Measurements from ENCODE around the gene SAE1.

SAE1 gene

DNA sequence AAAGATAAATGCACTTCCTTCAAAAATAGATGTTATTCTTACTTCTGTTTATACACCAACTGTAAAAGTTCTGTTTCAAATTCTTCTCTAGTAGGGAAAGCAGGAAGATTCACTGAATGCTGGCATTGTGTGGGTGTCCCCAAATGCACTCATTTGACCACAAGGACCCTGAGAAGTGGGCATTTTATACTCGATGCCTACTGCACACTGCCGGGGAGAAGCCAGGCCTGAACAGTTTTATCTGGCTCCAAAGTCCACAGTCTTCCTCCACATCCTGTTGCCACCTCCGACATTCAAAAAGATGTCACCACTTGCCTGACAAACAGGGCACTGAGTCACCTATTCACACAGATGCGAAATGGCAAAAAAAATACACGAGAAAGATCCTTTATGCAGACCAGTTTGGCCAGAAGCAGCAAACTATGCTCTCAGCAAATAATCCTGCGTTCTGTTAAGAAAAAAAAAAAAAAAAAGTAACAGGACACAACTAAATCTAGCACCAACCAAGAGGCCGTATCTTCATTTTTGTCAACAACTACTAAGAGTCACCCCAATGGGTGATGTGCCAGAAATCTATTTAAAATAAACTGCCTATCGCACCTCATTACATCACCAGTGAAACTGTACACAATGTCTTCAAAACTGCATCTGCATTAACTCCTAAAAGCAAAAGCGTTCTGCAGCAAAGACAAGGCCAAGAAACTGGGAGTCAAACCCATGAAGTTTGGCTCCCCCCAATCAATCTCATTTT lies 23.3 kb upstream of the SAE1 start:
- peak in 1 of 4 experiments; percentile 21 for DNase-seq

DNA sequence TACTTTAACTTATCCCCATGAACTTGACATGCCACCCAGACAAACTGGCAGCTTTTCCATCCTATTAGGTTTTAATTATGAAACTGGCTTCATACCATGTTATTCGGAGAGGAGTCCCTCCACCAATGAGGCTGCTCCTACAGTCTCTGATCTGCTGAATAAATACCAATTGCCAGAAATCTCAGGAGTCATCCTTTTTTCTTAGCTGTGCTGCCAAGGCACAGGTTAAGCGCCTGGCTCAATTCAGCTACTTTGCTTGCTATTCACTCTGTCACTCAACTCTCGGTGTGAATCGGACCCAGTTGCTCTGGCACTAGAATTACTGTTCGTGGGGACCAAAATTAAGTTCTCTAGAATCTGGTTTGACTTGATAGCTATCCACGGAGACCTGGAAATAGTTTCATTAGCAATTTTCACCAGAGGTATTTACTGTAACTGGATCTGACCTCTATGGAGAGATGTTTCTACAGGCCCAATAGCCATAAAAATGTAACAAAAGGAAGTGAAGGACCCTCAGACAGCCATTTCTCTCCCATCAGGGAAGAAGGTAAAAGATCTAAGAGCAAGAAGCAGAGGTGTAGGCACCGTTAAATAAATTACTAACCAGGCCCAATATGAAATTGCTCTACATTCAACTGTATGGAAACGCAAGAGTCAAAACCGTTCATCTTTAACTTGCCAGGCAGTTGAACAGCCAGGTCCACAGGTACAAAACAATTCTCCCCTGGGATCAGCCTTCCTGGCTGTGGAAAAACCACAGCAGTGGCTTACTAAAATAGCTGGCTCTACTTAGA lies 22.5 kb upstream of the SAE1 start:
- no peak for DNase-seq

DNA sequence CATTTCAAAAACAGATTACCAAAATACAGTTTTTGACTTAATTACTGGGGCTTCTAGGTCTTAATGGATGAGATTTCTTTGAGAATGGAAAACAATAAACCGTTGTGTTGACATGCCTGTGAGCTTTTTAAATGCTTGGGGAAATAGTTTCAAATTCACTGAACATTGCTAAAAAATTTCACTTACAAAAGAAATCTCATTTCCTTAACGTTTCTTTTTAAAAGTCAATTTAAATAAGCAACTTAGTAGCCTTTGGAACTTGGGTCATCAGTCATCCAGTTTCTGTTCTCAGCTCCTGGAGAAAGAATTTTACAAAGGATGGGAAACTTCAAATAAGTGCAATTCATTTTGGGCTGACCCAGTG lies 21.5 kb upstream of the SAE1 start:
- no peak for DNase-seq

DNA sequence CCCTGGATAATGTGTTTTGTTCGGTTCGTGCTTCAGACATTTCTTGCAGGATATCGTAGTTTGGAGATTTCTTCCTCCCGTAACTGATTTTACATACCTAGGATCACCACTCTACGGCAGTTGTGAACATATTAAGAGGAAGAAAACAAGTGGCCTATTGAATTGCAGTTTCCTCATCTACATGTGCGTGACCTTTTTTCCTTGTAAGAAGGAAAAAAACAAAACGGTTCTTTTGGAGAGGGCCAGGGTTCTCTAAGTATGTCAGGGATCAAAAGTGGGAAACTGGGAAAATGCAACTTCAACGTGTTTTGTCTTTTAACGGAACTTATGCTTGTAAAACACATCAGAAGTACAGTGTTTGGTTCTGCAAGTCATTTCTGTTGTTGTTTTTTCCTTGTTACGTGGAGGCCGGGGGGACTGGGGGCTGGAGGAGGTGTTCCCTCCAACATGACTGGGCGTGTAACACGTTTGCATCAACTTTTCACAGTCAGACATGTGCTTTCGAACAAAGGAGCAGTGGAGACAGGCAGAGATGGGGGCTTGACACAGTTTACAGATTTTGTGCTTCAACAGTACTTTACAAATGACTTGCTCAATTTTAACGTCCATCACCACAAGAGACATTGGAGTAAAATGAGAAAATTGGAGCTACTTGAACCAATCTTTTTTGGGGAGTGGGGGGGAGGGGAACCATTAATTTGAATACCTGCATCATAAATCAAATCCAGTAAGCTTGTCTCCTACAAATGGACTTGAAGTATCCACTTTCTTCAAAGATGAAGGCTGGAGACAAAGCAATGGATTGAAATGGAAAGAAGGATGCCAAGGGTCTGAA lies 20.9 kb upstream of the SAE1 start:
- no peak for DNase-seq

DNA sequence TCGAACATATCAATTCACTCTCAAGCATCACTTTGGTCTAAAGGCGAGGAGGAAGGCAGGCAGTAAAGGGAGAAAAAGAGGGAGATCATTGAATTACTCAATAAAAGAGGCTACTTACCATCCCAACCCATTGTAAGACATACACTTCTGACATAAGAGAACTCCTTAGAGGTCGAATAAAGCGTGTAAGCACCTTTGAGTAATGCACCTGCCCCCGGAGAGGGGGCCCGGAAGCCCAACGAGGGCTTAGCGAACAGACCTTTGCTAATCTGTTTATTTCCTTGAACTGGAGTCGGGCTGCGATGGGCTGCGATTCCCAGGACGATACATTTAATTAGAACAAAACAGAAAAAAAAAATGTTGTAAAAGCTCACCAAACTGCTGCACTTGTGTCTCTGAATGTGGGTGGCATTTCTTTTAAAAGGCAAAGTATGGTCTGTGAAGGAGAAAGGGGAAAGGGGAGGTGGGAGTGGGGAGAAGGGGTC lies 20.1 kb upstream of the SAE1 start:
- peak in 2 of 4 experiments; percentile 41 to 50 for DNase-seq

DNA sequence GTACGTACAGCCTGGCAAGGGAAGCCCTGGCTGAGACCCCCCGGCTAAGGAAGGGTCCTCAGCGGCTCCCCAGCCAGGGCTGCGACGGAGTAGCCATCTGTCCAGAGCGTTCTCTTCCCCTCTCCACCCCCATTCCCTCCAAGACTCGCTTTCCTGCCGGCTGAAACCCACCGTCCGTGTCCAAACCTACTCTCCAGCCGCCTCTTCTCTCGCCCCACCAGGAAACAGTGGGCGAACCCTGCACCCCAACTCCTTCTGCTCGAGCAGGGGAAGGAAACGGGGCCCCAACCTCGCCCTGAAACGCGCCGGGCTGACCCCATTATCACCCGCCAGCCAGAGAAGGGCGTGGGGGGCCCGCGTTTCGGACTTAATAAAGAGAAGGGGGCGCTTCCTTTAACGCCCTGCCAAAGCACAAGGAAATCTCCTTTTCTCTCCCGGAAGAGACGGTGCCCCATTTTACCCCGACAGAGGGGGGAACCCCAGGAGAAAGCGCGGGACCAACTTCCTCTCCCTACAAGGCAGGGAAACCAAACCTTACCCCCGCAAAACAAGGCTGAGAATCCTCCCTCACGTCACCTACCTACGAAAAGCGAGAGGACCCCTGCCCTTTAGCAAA lies 19.5 kb upstream of the SAE1 start:
- DNase-seq, result peak in 2 of 4 experiments; percentile 26 to 30

DNA sequence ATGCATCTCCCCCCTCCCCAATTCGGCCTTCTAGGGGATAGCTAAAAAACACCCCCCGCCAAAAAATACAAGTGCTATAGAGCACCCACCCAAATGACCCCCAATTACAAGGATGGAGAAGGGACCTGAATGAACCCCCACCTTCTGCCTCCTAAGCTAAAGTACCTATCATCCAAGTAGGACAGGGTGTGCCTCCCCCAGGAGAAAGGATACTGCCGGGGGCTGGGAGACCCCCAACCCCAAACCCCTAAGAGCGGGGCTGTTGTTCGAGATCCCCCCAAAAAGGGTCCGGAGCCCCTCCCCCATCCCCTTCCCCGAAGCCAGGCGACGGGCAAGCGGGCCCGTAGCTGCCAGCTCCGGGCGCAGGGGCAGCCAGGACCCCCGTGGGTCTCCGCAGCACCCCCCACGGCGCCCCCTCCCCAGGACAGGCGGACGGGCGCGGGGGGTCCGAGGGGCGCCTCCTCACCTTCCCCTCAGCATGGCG lies 18.9 kb upstream of the SAE1 start:
- no peak for DNase-seq

DNA sequence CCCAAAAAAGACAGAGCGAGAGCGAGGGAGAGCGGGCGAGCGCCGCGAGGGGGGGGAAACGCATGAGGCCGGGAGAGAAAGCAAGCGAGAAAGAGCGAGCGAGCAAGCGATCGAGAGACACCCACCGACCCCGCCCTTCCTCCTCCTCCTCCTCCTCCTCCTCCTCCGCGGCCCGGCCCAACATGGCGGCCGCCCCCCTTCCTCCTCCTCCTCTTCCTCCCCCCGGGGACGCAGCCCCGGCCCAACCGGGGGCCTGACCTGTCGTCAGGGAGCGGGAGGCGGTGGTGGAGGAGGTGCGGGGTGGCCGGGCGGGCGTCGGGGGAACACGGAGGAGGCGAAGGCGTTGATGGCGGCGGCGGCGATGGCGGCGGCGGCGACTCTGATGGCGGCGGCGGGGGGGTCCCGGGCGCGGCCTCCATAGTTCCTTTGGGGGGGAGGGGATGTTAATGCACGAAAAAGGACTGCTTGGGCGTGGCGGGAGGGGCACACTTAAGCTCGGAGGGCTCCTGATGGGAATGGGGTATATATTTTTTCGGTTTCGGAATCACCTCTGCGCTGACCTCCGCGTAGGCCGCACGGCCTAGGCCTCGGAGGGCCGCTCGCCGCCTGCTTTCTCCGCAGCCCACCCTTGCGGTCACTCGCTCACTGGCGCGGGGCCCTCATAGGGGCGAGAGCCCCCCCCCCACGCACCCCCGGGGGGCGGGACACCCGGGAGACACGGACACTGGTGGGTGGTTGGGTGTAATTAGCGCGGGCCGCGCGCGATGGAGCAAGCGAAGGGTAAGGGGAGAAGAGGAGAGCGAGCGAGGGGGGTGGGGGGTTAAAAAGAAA lies 18.3 kb upstream of the SAE1 start:
- DNase-seq, result peak; percentile 61 to 88 (median 80)

DNA sequence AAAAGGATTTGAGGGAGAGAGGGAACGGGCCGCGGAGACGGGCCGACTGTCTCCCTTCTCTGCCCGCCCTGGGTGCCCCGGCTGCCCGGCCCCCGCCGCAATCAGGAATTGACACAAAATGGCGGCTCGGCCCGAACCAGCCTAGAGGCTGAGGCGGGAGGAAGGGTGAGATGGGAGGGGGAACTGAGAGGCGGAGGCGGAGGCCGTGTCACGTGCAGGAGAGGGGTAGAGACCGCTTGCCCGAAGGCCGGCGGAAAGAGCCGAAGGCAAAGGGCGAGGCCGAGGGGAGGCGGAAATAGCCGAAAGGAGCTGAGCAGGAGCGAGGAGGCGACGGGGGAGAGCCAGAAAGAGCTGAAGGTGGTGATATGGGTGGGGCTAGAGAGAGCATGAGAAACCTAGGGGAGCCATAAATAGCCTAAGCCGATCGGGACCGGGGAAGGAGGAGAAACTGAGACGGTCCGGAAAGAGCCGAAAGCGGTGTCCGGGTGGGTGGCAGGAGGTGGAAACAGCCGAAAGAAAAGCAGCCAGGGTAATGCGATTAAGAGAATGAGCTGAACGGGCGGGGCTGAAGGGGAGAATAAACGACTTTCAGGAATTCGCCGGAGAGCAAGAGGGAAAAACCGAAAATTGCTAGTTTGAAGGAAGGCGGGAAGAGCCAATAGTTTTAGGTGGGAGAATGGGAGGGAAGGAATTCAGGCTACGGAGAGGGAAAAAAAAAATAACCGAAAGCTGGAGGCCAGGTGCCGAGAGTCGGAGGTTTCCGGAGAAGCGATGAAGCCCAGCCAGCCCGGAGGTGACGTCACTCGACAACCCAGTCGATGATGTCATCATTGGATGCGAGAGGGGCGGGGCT lies 17.4 kb upstream of the SAE1 start, which contains the start of gene ZC3H4:
ZC3H4 (minus strand) TSS at position 780 of the 853 bp plus-strand sequence. CDS start 1,192 bp downstream, outside the sequence.
- peak; percentile 89 to 98 (median 96) for DNase-seq

DNA sequence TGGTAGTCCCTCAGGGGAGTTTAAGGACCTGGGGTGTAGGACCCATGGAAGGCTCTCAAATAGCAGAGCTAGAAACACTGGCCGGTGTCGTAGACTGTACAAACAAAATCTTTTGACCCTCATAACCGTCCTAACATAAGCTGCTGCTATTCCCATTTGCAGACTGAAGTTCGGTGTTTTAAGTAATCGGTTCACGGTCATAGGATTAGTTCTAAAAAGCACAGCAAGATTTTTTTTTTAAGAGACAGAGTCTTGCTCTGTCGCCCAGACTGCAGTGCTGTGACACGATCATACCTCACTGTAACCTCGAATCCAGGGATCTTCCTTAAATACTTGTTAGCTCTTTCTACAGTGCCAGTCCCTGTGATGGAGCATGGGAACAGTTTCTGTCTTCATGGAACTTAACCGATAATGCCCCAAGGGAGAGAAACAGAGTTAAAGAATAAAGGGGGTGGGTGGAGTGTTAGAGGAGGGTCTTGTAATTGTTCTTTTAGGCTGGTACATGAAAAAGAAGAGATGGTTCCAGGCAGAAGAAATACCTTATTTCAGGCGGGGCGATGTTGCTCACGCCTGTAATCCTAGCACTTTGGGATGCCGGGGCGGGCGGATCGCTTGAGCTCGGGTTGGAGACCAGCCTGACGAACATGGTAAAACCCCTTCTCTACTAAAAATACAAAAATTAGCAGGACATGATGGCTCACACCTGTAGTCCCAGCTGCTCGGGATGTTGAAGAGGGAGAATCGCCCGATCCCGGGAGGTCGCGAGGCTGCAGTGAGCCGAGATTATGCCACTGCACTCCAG lies 16.6 kb upstream of the SAE1 start:
- DNase-seq, result no peak

DNA sequence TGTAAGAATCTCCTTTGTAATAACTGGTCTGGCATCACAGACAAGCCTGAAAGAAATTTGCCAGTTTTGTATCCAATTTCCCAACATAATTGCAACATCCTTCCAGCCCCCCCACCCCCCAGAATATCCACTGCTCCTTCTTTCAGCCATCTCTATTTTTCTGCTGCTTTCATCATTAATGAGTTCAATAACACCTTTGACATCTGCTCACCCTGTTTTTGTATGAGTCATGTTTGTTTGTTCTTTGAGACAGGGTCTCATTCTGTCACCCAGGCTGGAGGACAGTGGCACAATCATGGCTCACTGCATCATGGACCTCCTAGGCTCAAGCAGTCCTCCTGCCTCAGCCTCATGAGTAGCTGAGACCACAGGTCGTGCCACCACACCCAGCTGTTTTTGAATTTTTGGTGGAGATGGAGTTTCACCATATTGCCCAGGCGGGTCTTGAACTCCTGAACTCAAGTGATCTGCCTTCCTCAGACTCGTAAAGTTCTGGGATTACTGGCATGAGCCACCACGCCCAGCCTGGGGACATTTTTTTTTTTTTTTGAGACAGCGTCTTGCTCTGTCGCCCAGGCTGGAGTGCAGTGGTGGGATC lies 10.1 kb upstream of the SAE1 start:
- no peak for DNase-seq

DNA sequence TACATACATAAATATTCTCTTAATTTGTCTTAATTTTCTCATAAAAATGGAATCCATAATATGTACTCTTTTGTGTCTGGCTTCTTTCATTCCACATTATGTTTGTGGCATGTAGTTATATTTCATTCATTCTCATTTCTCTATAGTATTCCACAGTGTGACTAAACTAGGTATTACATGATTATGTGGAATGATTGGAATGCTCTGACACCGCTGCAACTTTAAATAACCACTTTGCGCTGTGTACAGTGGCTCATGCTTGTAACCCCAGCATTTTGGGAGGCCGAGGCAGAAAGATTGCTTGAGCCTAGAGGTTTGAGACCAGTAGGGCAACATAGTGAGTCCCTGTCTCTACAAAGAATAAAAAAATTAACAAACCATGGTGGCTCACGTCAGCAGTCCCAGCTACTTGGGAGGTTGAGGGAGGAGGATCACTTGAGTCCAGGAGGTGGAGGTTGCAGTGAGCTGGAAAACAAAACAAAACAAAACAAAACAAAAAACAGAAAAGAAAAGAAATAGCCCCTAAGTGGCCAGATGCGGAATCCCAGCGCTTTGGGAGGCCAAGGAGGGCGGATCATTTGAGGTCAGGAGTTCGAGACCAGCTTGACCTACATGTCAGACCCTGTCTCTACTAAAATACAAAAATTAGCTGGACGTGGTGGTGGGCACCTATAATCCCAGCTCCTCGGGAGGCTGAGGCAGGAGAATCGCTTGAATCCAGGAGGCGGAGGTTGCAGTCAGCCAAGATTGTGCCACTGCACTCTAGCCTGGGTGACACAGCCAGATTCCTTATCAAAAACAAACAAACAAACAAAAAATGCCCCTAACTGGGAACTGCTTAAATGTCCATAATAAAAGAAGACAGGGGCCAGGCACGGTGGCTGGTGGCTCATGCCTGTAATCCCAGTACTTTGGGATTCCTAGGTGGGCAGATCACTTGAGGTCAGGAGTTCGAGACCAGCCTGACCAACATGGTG lies 8.0 kb upstream of the SAE1 start:
- DNase-seq, result no peak

DNA sequence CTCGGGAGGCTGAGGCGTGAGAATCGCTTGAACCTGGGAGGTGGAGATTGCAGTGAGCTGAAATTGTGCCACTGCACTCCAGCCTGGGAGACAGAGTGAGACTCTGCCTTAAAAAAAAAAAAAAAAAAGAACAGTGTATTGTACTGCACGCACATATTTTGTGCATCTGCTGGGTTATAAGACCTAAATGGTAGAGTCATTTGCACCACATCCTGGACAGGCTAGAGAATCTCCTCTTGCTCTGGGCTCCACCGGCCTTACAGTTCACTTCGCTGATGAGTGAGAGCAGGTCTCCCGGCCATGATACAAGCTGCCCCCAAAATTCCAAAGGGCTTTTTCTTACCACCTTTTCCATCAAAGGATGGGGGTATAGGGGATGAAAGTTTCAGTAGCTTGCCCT lies 7.2 kb upstream of the SAE1 start:
- no peak for DNase-seq

DNA sequence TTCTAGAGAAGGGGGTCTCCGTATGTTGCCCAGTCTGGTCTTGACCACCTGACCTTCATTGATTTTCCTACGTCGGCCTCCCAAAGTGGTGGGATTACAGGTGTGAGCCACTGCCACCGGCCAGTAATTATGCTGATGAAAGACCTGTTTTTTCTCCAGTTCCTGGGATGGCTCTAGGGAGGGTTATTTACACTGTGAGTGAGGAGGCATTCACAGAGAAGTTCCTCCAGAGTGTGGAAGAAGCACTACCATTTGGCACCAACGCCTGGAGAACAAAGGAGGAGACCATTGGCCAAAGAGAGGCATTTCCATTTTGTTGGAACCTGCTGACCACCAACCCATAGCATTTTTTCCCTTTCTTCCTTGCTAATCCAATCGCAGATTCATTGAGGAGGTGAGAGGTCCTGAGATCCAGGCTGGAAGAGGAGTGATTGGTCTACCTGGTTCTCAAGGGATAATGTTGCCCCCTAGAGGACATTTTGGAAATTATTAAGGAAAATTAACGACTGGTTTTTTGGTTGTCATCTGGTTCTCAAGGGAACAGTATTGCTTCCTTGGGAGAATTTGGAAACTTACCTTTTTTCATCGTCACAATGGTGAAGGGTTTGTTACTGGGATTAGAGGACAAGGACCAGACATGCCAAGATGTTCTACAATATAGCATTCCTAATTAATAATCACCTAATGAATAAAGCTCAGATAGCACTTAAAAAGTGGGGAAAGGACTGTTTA lies 5.5 kb upstream of the SAE1 start:
- DNase-seq, result no peak

DNA sequence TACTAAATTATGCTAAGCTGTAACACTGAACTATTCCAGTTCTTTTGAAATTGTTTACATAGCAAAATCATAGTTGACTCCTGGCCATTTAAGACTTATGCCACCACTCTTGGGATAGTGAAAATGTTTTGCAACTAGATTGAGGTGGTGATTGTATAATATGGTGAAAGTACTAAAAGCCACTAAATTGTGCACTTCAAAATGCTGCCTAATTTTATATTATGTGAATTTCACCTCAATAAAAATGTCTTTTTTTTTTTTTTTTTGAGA lies 5.0 kb upstream of the SAE1 start:
- no peak for DNase-seq

DNA sequence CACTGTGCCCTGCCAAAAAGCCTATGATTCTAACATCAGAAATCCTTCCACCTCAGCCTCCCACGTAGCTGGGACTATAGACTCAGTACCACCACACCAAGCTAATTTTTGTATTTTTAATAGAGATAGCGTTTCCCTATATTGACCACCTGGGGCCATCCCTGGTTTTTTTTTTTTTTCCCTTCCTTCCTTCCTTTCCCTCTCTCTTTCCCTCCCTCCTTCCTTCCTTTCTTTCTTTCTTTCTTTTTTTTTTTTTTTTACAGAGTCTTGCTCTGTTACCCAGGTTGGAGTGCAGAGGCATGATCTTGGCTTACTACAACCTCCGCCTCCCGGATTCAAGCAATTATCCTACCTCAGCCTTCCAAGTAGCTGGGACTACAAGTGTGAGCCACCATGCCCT lies 1.1 kb upstream of the SAE1 start:
- no peak for DNase-seq

DNA sequence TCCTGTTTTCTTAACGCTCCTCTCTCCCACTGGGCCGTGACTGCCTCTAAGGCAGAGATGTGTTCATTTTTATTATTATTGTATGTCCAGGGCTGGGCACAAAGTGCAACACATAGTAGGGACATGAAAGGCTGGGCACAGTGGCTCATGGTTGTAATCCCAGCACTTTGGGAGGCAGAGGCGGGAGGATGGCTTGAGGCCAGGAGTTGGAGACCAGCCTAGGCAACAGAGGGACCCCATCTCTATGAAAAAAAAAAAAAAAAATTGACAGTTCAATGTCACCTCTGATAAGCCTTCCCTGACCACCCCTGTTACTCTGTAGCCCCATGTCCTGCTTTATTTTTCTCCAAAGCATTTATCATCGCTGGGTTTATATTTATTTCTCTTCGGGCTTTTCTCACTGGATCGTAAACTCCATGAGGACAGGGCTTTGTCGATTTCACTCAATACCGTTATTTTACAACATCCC lies 481 bp upstream of the SAE1 start:
- DNase-seq, result no peak
